ENCODE data around the gene RNF130.

Gene RNF130

DNA sequence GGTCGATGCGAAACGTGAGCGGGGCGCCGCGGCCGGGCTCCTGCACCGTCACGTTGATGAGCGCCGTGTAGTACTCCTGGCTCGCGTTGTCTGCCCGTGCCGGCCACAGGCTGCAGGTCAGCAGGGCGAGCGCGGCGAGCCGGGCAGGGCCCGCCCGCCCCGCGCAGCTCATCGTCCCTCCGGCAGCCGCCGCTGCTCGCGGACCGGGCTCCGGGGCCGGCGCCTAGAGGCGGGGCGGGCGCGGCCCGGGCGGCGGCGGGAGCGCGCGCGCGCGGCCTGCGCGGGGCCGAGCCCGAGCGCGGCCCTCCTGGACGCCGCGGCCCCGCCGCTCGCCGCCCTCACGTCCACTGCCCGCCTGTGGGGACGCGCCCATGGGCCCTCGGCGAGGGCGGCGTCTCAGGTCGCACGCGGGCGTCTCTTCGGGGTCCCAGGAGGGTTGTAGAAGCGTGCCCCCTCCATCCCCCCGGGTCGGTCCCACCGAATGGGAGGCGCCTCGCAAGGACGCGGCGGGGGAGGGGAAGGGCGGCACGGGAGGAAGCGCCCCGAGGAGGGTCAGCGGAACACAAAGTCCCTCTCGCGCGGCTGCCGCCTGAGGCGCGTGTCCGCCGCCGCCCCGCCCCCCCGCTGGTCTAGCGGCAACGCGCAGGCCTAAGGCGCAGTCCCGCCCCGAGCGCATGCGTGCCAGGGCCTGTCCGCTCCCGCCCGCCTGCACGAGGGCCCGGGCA is at the start of gene RNF130:
Gene RNF130, minus strand, starts transcription at position 229 of the 725 bp plus-strand sequence. Its CDS starts 57 bp downstream, at position 172.
- DNase-seq: peak; percentile 76

DNA sequence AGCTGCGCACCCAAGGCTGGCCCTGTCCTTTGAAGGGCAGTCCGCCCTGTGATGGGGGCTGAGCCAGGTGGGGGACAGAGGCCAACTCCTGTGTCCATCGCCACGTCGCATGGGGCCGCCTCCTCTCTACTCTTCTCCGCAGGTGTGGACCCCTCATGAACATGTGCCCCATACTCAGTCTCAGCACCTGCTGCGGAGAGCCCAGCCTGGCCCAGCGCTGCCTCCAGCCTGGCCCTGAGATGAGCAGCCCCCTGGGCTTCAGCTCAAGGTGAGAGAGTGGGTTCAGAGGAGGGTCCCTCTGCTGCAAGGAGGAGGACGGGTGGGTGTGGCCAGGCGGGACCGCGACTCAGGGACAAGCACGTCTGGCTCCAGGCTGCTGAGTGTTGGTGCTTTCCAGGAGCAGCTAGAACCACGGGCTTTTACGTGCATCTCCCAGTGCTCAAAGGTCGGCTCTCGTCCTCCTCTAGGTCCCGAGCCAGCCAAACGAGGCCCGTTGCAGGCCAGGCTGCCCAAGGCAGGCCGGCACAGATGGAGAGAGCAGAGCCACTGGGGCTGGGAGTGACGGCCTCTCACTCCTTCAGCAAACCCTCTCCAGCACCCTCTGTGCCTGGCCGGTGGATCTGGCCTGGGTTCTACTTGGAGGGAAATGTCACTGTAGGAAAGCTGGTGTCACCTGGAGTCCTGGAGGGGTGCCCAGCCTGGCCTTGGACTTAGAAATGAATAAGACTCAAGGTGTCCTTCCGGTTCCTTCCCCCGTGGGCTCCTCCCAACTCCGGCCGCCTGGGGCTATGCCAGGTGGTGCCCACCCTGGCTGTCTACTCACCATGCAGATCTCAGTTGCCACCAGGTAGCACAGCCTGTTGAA is 48.9 kb upstream of the RNF130 start:
- DNase-seq: no peak

GRCh38 chr5:180119903-180120236 is 48.3 kb upstream of the RNF130 start:
- no peak for DNase-seq

DNA sequence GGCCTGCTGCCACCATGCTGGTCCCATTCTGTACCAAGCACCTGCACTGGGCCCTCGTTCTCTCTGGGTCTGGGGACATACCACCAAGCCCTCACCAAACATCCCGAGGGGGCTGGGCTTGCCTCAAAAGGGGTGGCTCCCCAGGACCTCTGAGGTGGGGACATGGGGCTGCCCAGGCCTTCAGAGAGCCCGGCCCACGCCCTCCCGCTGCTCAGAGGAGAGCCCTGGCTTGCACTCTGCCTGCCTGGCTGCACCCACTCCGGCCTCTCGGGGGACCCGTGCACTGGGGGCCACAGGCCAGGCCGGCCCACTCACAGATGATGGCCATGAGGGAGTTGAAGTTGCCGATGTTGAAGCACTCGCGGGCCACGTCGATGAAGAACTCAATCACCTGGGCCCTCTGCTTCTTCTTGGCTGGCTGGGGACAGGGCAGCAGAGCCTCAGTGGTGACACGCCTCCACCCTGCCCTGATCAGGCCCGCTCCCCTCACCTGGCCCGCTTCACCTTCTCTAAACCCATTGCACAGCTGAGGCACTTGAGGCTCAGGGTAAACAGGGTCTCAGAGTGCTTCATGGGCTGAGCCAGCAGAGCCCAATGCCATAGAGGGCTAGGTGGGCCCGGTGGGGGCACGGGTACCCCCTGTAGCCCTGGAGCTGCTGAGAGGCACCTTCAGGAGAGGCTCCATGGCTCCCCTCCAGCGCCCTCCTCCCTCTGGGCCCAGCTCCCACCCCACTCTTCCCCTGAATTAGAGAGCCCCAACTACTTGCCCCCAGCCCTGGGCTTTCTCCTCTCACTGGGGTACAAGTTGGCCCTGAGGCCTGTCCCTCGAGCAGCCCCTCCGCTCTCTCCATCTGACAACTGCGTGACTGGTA is 47.7 kb upstream of the RNF130 start:
- DNase-seq: no peak

DNA sequence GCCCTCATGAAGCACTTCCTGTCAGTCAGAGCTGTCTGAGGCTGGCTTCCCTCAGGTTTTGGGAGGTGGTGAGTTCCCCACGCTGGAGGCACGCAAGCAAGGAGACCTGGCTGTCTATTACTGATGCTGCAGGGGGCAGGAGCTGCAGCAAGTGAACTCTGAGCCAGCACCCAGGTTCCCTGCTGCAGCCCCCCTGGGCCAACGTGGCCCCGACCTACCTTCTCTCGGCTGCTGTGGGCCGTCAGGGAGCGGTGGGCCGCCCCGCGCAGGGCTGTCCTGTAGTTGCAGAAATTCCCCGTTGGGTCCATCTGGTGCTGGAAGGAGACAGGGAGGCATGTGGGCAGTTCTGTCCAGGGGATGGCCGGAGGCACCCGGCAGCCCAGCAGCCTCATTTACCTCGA is 46.8 kb upstream of the RNF130 start:
- no peak for DNase-seq

DNA sequence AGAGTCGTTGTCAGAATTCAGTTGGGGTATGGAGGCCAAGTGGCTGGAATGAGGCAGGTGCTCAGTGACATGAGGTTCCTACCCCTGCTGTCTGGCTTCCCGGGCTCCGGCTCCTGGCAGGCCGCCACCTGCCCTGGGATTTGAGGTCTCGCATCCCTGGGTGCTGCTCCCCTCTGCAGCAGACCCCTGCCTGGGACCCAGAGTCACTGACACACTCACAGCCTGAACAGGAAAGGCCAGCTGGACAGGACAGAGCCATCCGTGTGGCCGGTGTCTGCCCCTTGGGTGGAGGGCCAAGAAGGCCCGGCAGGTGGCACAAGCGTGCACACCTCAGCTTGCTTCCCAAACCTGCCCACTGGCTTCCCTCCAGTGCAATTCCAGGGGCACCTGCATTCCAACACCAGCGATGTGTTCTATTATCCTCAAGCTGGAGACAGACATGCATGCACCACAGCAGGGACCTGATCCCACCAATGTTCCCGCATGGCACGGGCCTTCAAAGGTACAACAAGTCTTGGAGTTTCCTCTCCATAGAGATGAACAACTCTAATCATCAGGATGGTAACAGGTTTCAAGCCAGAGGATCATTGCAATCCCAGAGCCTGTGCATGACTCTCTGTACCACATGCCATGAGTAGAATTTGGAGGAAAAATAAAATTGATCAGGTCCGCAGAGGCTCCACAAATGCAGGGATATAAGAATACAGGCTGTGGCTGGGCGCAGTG is 45.6 kb upstream of the RNF130 start:
- DNase-seq: no peak

DNA sequence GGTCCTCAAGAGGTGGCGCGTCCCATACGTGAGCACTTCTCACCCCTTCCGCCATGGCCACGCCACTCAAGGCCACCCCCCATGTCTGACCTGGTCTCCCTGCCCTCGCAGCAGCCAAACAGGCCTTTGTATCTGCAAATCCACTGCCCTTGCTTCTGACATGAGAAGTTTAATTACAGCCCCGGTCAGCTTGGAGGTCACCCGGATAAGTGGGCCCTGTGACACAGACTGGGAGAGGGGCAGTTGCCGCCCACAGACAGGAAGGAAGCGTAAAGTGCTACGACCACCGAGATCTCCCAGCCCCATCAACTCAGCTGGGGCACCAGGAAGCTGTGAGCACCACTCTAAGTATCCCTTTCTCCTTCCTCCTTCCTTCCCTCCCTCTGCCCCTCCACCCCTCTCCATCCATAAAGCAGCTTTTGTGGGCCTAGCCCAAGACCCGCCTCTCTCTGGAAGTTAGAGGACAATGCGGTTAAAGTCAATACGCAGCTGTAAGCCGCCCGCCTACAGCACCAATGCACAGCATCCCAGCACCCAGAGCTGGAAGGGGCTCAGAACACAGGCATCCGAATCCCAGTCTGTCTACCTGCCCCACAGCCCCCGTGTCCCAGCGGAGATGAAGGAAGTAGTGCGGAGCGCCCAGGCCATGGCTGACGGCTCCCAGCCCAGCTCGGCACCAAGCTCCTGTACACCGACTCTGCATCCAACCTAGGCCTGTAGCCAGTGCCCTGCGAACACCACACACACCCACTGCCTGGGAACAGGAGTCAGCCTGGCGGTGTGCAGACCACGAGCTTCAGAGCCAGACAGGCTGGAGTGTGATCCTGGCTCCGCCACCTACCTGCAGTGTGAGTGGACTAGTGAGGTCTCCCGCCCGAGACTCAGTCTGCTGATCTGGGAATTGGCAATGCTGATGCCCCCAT is 44.8 kb upstream of the RNF130 start:
- no peak for DNase-seq

- DNase-seq: no peak
Observed at GRCh38 chr5:180115326-180116076, 43.9 kb upstream of the RNF130 start.

GRCh38 chr5:180114304-180115003 is 42.9 kb upstream of the RNF130 start:
- no peak for DNase-seq

- no peak for DNase-seq
Observed at GRCh38 chr5:180113660-180114303, 42.2 kb upstream of the RNF130 start.

DNA sequence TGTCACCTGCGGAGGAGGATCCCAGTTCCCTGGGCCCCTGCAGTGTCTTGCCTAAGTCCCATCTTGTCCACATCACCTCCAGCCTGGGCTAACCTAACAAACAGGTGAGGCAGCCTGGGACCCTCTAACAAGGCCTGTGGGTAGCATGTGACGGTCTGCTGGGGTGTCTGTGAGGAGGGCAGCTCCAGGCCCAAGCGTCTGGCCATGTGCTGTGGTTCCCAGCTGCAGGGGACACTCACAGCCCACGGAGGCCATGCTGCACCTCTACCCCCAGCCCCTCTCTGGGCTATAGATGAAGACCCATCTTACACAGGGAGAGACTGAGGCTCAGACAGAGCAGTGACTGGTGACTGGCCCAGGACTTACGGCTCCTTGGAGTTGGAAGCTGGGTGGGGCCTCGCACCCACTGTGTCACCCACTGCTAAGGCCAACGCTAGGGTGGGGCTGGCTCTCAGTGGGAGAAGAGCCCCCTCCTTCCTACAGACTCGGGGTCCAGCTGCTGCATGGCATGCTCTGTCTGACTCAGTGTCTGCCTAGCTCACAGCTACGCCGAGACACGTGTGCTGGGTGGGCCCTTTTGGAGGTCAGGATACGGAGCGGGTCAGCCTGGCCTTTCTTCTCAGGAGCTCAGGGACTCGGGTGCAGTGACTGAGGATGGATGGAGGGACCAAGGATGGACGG is 40.8 kb upstream of the RNF130 start:
- no peak for DNase-seq

GRCh38 chr5:180111273-180112002 is 39.9 kb upstream of the RNF130 start:
- no peak for DNase-seq

DNA sequence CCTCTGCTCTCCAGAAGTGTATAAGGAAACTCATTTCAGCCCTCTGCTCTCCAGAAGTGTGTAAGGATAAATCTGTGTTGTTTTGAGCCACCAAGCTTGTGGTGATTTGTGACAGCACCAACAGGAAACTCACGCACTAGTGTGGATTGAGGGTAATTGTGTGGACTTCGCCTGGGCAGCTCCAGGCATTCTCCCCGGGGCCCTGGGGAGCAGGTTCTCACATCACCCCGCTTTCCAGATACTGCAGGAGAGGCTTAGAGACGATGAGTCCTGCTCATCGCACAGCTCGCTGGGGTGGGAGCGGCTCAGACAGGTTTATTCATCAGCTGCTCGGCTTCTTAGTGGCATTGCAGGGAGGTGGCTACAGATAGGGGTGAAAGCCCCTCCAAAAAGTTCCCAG is 38.4 kb upstream of the RNF130 start:
- no peak for DNase-seq

GRCh38 chr5:180107005-180107404 is 35.4 kb upstream of the RNF130 start:
- no peak for DNase-seq

DNA sequence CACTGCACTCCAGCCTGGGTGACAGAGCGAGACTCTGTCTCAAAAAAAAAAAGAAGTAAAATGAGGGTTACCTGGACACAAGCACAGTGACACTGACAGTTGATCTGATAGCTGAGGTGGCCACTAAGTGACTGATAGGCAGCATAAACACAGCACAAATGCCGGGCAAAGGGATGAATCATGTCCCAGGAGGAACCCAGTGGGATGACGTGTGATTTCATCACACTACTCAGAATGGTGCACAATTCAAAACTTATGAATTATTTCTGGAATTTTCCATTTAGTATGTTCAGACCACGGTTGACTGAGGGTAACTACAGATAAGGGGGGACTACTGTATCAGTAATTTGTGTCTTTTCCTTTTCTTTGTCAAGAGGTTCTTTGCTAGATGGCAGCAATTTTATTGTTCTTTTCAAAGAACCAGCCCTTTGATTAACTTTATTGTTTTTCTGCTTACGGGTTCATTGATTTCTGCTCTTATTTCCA is 34.3 kb upstream of the RNF130 start:
- no peak for DNase-seq

DNA sequence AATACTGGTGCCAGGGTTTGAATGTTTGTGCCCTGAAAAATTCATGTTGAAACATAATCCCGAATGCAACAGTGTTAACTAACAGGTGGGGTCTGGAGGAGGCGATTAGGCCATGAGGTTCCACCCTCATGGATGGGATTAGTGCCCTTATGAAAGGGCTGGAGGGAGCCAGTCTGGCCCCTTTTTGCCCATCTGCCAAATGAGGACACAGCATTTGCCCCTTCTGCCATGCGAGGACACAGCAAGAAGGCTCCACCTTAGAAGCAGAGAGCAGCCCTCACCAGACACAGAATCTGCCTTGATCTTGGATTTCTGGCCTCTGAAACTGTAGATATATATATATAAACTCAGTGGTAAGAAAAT is 32.6 kb upstream of the RNF130 start:
- DNase-seq: no peak

- no peak for DNase-seq
Observed at GRCh38 chr5:180103487-180104167, 32.1 kb upstream of the RNF130 start.

GRCh38 chr5:180102636-180103035 is 31.1 kb upstream of the RNF130 start:
- no peak for DNase-seq
